Trophoblast cell (in vitro differentiated cells and primary cell): ENCODE measurements around the gene TPCN1.

ENCODE experiments used
- DNase-seq, 2 donors: peaks; one replicate each; pipeline ENCODE4 v3.0.0-alpha.2; 2016
- H2AFZ ChIP-seq: 2 replicates; pipeline ENCODE4 v1.6.1; 2013; ENCODE audit warnings: low read length, moderate library complexity, mild to moderate bottlenecking; ENCODE audit not compliant: insufficient read depth, poor library complexity
- H2AK5ac ChIP-seq: 2 replicates; pipeline ENCODE4 v1.6.1; 2013; ENCODE audit warnings: mild to moderate bottlenecking, low read length
- H2BK120ac ChIP-seq: 2 replicates; pipeline ENCODE4 v1.6.1; 2013; ENCODE audit warnings: low read length, mild to moderate bottlenecking, moderate library complexity; ENCODE audit not compliant: insufficient read depth, poor library complexity
- H2BK12ac ChIP-seq: 2 replicates; pipeline ENCODE4 v1.6.1; 2013; ENCODE audit warnings: mild to moderate bottlenecking, low read length, moderate library complexity
- H2BK5ac ChIP-seq: 2 replicates; pipeline ENCODE4 v1.6.1; 2013; ENCODE audit warnings: low read length, low read depth, moderate library complexity, mild to moderate bottlenecking; ENCODE audit not compliant: poor library complexity
- H3K14ac ChIP-seq: 2 replicates; pipeline ENCODE4 v1.6.1; 2013; ENCODE audit warnings: mild to moderate bottlenecking, low read length
- H3K18ac ChIP-seq: 2 replicates; pipeline ENCODE4 v1.6.1; 2013; ENCODE audit warnings: mild to moderate bottlenecking, low read length
- H3K23ac ChIP-seq: 2 replicates; pipeline ENCODE4 v1.6.1; 2013; ENCODE audit warnings: low read length
- H3K27ac ChIP-seq: 2 replicates; pipeline ENCODE4 v1.5.1; 2013; ENCODE audit warnings: low read depth, mild to moderate bottlenecking, inconsistent platforms, low read length, moderate library complexity
- H3K27me3 ChIP-seq: 2 replicates; pipeline ENCODE4 v1.6.1; 2013; ENCODE audit warnings: inconsistent platforms, mild to moderate bottlenecking, low read length, moderate library complexity; ENCODE audit not compliant: insufficient read depth
- H3K36me3 ChIP-seq, 2 experiments: 1 replicate in 1 of 2; 2 replicates in 1 of 2; pipeline ENCODE4 v1.6.1; 2013; ENCODE audit warnings: low read length in 2 of 2, mild to moderate bottlenecking in 2 of 2, moderate library complexity in 1 of 2; ENCODE audit not compliant: insufficient read depth in 2 of 2, control insufficient read depth in 1 of 2
- H3K4ac ChIP-seq: 2 replicates; pipeline ENCODE4 v1.6.1; 2013; ENCODE audit warnings: low read depth, mild to moderate bottlenecking, low read length, moderate library complexity
- H3K4me1 ChIP-seq, 2 experiments: 1 replicate in 1 of 2; 2 replicates in 1 of 2; pipeline ENCODE4 v1.6.1; 2013; ENCODE audit warnings: low read length in 2 of 2, mild to moderate bottlenecking in 2 of 2, moderate library complexity in 1 of 2; ENCODE audit not compliant: insufficient read depth in 2 of 2, control insufficient read depth in 1 of 2
- H3K4me2 ChIP-seq: 2 replicates; pipeline ENCODE4 v1.6.1; 2013; ENCODE audit warnings: inconsistent platforms, mild to moderate bottlenecking, low read length, moderate library complexity
- H3K4me3 ChIP-seq: 2 replicates; pipeline ENCODE4 v1.5.1; 2013; ENCODE audit warnings: mild to moderate bottlenecking, low read depth, low read length, inconsistent platforms
- H3K79me1 ChIP-seq: one replicate; pipeline ENCODE4 v1.6.1; 2013; ENCODE audit warnings: low read length
- H3K79me2 ChIP-seq: 2 replicates; pipeline ENCODE4 v1.6.1; 2013; ENCODE audit warnings: low read length, mild to moderate bottlenecking; ENCODE audit not compliant: control insufficient read depth, insufficient read depth, poor library complexity
- H3K9ac ChIP-seq: 2 replicates; pipeline ENCODE4 v1.6.1; 2013; ENCODE audit warnings: mild to moderate bottlenecking, low read length
- H3K9me3 ChIP-seq: 2 replicates; pipeline ENCODE4 v1.6.1; 2013; ENCODE audit warnings: low read depth, mild to moderate bottlenecking, control low read depth, inconsistent platforms, low read length; ENCODE audit not compliant: insufficient read depth
- H4K12ac ChIP-seq: 2 replicates; pipeline ENCODE4 v1.6.1; 2013; ENCODE audit warnings: low read depth, mild to moderate bottlenecking, low read length, moderate library complexity
- H4K8ac ChIP-seq: 2 replicates; pipeline ENCODE4 v1.6.1; 2013; ENCODE audit warnings: low read depth, mild to moderate bottlenecking, low read length, moderate library complexity
- H4K91ac ChIP-seq: one replicate; pipeline ENCODE4 v1.6.1; 2013; ENCODE audit warnings: low read depth, mild to moderate bottlenecking, low read length, moderate library complexity
- WGBS: extraction: QIAGEN DNeasy Blood & Tissue Kit; methylation state at CpG from one replicate; pipeline ENCODE4 v1.1.7; 2013; ENCODE audit warnings: missing lambda C conversion rate; ENCODE audit not compliant: insufficient read length, insufficient coverage; ENCODE audit errors: extremely low coverage; 5-methylcytosine and 5-hydroxymethylcytosine counted together

The TPCN1 gene

GRCh38 chr12:113251404-113252070 is 30.3 kb downstream of the TPCN1 start:
- Histone ChIP-seq H3K4me2 (no peak overlapping the region), H3K4ac (peak overlapping the region; percentile 16), H3K9me3 (no peaks in the 10 kb centered on the region), H3K9ac (no peak overlapping the region), H3K36me3 (peaks cover 2 to 14% of the 10 kb centered on the region in 2 experiments), H3K79me2 (peaks cover 12% of the 10 kb centered on the region), H3K18ac (peak overlapping the region; percentile 79), H3K23ac (no peak overlapping the region), H3K4me3 (no peak overlapping the region), H3K79me1 (peaks cover 30% of the 10 kb centered on the region), H2AFZ (no peak overlapping the region), H3K14ac (peak overlapping the region; percentile 51), H3K4me1 (peaks cover 28 to 34% of the 10 kb centered on the region in 2 experiments), H3K27ac (peak overlapping the region; percentile 67), H4K12ac (no peak overlapping the region), H2BK12ac (peak overlapping the region; percentile 34), H2AK5ac (peak overlapping the region; percentile 25), H3K27me3 (no peaks in the 10 kb centered on the region), H4K91ac (peak overlapping the region; percentile 86), H2BK5ac (peak overlapping the region; percentile 54), H4K8ac (peak overlapping the region; percentile 57), H2BK120ac (peak overlapping the region; percentile 77)
- no CpG with 5 or more reads among the region's 16 CpGs for WGBS
- no peak for DNase-seq

GRCh38 chr12:113252494-113252893 is 31.2 kb downstream of the TPCN1 start:
- H3K4me2 ChIP-seq = no peak overlapping the region
- peak overlapping the region; percentile 45 for H3K27ac ChIP-seq
- DNase-seq = no peak
- no peak overlapping the region for H3K9ac ChIP-seq
- peak overlapping the region; percentile 27 for H3K14ac ChIP-seq
- no peak overlapping the region for H4K12ac ChIP-seq
- peaks cover 20% of the 10 kb centered on the region for H3K79me1 ChIP-seq
- peak overlapping the region; percentile 57 for H4K8ac ChIP-seq
- H3K4ac ChIP-seq = no peak overlapping the region
- WGBS = no CpG with 5 or more reads among the region's 10 CpGs
- H3K27me3 ChIP-seq = no peaks in the 10 kb centered on the region
- peak overlapping the region; percentile 86 for H4K91ac ChIP-seq
- peaks cover 19 to 25% of the 10 kb centered on the region in 2 experiments for H3K4me1 ChIP-seq
- no peaks in the 10 kb centered on the region for H3K9me3 ChIP-seq
- no peak overlapping the region for H3K4me3 ChIP-seq
- H3K36me3 ChIP-seq = peaks cover 2 to 10% of the 10 kb centered on the region in 2 experiments
- H3K23ac ChIP-seq = no peak overlapping the region
- H2BK120ac ChIP-seq = peak overlapping the region; percentile 77
- peak overlapping the region; percentile 75 for H2AK5ac ChIP-seq
- H2BK12ac ChIP-seq = peak overlapping the region; percentile 68
- peaks cover 6% of the 10 kb centered on the region for H3K79me2 ChIP-seq
- H3K18ac ChIP-seq = peak overlapping the region; percentile 73
- no peak overlapping the region for H2AFZ ChIP-seq
- H2BK5ac ChIP-seq = peak overlapping the region; percentile 54

- Histone ChIP-seq H2BK5ac (no peak overlapping the region), H3K36me3 (peaks cover 2 to 10% of the 10 kb centered on the region in 2 experiments), H2BK12ac (no peak overlapping the region), H2AFZ (no peak overlapping the region), H3K14ac (no peak overlapping the region), H2AK5ac (no peak overlapping the region), H3K4me3 (no peak overlapping the region), H4K91ac (no peak overlapping the region), H3K4me2 (no peak overlapping the region), H3K18ac (no peak overlapping the region), H2BK120ac (no peak overlapping the region), H3K27me3 (no peaks in the 10 kb centered on the region), H3K23ac (no peak overlapping the region), H3K79me2 (peaks cover 4% of the 10 kb centered on the region), H4K8ac (no peak overlapping the region), H3K79me1 (peaks cover 15% of the 10 kb centered on the region), H3K4me1 (peaks cover 12 to 14% of the 10 kb centered on the region in 2 experiments), H4K12ac (no peak overlapping the region), H3K9ac (no peak overlapping the region), H3K27ac (no peak overlapping the region), H3K9me3 (no peaks in the 10 kb centered on the region), H3K4ac (no peak overlapping the region)
- DNase-seq = no peak
- WGBS = no CpG with 5 or more reads among the region's 5 CpGs
Measured at GRCh38 chr12:113253532-113254285, 32.4 kb downstream of the TPCN1 start.

DNA sequence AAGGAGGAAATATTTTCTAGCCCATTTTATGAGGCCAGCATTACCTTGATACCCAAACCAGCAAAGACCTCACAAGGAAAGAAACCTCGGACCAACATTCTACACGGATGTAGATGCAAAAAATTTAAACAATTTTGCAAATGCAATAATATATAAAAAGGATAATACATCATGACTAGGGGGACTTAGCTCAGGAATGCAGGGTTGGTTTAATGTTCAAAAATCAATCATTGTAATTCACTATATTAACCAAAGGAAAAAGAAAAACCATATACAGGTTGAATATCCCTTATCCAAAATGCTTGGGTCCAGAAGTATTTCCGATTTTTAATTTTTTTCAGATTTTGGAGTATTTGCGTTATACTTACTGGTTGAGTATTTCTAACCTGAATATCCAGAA is 33.0 kb downstream of the TPCN1 start:
- H4K91ac ChIP-seq = no peak overlapping the region
- H3K4me1 ChIP-seq = peaks cover 12 to 14% of the 10 kb centered on the region in 2 experiments
- no peak for DNase-seq
- H2BK5ac ChIP-seq = no peak overlapping the region
- H3K27ac ChIP-seq = no peak overlapping the region
- H2BK120ac ChIP-seq = no peak overlapping the region
- H2AFZ ChIP-seq = no peak overlapping the region
- H3K4me3 ChIP-seq = no peak overlapping the region
- H2BK12ac ChIP-seq = no peak overlapping the region
- H3K23ac ChIP-seq = no peak overlapping the region
- no peak overlapping the region for H4K12ac ChIP-seq
- no peak overlapping the region for H3K4me2 ChIP-seq
- H3K9me3 ChIP-seq = no peaks in the 10 kb centered on the region
- no peak overlapping the region for H2AK5ac ChIP-seq
- no peak overlapping the region for H3K14ac ChIP-seq
- H3K79me1 ChIP-seq = peaks cover 12% of the 10 kb centered on the region
- H3K4ac ChIP-seq = no peak overlapping the region
- H3K79me2 ChIP-seq = peaks cover 4% of the 10 kb centered on the region
- no peak overlapping the region for H4K8ac ChIP-seq
- H3K36me3 ChIP-seq = peaks cover 1 to 10% of the 10 kb centered on the region in 2 experiments
- no CpG with 5 or more reads among the region's 4 CpGs for WGBS
- H3K27me3 ChIP-seq = no peaks in the 10 kb centered on the region
- no peak overlapping the region for H3K18ac ChIP-seq
- H3K9ac ChIP-seq = no peak overlapping the region
